Measurements from ENCODE around the gene CXCL10.

The CXCL10 gene

DNA sequence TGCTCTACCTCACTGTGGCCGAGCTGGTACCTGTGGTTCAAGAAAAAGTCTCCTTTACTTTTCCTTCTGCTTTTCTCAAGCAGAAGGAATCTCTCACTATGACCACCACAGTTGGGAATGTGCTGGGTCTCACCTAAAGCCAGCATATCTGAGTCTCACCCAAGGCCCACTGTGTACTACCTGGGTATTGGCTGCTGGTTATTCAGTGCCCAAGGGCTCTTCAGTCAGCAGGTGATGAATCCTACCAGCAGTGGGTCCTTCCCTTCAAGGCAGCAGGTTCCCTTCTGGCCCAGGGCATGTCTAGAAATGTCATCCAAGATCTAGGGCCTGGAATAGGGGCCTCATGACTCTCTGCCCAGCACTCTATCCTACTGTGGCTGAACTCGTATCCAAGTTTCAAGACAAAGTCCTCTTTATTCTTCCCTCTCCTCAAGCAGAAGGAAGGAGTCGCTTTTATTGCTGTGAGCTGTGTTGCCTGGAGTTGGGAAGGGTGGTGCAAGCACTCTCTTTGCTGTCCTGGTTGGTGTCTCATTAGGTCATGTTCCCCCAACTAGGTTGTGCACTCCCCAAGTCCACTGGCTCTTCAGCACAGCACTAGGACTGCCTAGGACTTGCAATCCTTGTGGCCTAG lies 6.1 kb downstream of the CXCL10 start:
- TF ChIP-seq EP300 (IDR thresholded peaks at IDR 0.05; ENCODE audit: borderline replicate concordance) (no peak), EGR1 (IDR thresholded peaks at IDR 0.05) (no peak), YY1 (IDR thresholded peaks at IDR 0.05; ENCODE audit: low read depth) (no peak), NFIC (IDR thresholded peaks at IDR 0.05) (no peak), RAD21 (IDR thresholded peaks at IDR 0.05; ENCODE audit: low read depth) (no peak), TAF1 (IDR thresholded peaks at IDR 0.05; ENCODE audit: low read depth) (no peak), TCF12 (IDR thresholded peaks at IDR 0.05; ENCODE audit: low read depth) (no peak), CREB1 (IDR thresholded peaks at IDR 0.05; ENCODE audit: low read depth) (no peak), TEAD4 (IDR thresholded peaks at IDR 0.05) (no peak), FOXM1 (IDR thresholded peaks at IDR 0.05; ENCODE audit: borderline replicate concordance, low read depth) (no peak), ZBTB7A (IDR thresholded peaks at IDR 0.05; ENCODE audit: low read depth) (no peak)
- TF ChIP-seq, protein P1, sequence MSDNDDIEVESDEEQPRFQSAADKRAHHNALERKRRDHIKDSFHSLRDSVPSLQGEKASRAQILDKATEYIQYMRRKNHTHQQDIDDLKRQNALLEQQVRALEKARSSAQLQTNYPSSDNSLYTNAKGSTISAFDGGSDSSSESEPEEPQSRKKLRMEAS (IDR thresholded peaks at IDR 0.05): no peak
- TF ChIP-seq, protein P2, sequence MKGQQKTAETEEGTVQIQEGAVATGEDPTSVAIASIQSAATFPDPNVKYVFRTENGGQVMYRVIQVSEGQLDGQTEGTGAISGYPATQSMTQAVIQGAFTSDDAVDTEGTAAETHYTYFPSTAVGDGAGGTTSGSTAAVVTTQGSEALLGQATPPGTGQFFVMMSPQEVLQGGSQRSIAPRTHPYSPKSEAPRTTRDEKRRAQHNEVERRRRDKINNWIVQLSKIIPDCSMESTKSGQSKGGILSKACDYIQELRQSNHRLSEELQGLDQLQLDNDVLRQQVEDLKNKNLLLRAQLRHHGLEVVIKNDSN (IDR thresholded peaks at IDR 0.05): no peak
- TF ChIP-seq, protein P3, sequence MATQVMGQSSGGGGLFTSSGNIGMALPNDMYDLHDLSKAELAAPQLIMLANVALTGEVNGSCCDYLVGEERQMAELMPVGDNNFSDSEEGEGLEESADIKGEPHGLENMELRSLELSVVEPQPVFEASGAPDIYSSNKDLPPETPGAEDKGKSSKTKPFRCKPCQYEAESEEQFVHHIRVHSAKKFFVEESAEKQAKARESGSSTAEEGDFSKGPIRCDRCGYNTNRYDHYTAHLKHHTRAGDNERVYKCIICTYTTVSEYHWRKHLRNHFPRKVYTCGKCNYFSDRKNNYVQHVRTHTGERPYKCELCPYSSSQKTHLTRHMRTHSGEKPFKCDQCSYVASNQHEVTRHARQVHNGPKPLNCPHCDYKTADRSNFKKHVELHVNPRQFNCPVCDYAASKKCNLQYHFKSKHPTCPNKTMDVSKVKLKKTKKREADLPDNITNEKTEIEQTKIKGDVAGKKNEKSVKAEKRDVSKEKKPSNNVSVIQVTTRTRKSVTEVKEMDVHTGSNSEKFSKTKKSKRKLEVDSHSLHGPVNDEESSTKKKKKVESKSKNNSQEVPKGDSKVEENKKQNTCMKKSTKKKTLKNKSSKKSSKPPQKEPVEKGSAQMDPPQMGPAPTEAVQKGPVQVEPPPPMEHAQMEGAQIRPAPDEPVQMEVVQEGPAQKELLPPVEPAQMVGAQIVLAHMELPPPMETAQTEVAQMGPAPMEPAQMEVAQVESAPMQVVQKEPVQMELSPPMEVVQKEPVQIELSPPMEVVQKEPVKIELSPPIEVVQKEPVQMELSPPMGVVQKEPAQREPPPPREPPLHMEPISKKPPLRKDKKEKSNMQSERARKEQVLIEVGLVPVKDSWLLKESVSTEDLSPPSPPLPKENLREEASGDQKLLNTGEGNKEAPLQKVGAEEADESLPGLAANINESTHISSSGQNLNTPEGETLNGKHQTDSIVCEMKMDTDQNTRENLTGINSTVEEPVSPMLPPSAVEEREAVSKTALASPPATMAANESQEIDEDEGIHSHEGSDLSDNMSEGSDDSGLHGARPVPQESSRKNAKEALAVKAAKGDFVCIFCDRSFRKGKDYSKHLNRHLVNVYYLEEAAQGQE (IDR thresholded peaks at IDR 0.05; ENCODE audit: low read depth): no peak

DNA sequence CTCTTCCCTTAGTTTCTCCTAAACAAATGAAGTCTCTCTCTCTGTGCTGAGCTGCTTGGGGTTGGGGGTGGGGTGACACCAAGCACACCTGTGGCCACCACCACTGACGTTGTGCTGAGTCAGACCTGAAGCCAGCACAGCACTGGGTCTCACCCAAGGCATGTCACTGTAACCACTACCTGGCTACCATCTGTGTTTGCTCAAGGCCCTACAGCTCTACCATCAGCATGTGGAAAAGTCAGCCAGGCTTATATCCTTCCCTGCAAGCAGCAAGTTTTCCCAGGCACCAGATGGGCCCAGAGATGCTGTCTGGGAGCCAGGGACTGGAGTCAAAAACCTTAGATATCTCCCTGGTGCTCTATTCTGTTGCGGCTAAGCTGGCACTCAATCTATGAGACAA lies 6.9 kb downstream of the CXCL10 start:
- TF ChIP-seq YY1 (IDR thresholded peaks at IDR 0.05; ENCODE audit: low read depth): no peak
- TF ChIP-seq EP300 (IDR thresholded peaks at IDR 0.05; ENCODE audit: borderline replicate concordance): no peak
- no peak for TF ChIP-seq TCF12 (IDR thresholded peaks at IDR 0.05; ENCODE audit: low read depth)
- no peak for TF ChIP-seq FOXM1 (IDR thresholded peaks at IDR 0.05; ENCODE audit: borderline replicate concordance, low read depth)
- TF ChIP-seq, protein P1 (IDR thresholded peaks at IDR 0.05): no peak
- no peak for TF ChIP-seq ZBTB7A (IDR thresholded peaks at IDR 0.05; ENCODE audit: low read depth)
- TF ChIP-seq CEBPB (IDR thresholded peaks at IDR 0.05): no peak
- TF ChIP-seq EGR1 (IDR thresholded peaks at IDR 0.05): no peak
- no peak for TF ChIP-seq RAD21 (IDR thresholded peaks at IDR 0.05; ENCODE audit: low read depth)
- TF ChIP-seq CREB1 (IDR thresholded peaks at IDR 0.05; ENCODE audit: low read depth): no peak
- TF ChIP-seq, protein P3 (IDR thresholded peaks at IDR 0.05; ENCODE audit: low read depth): no peak
- TF ChIP-seq, protein P2 (IDR thresholded peaks at IDR 0.05): no peak
- TF ChIP-seq NFIC (IDR thresholded peaks at IDR 0.05): no peak
- no peak for TF ChIP-seq TAF1 (IDR thresholded peaks at IDR 0.05; ENCODE audit: low read depth)
- no peak for TF ChIP-seq TEAD4 (IDR thresholded peaks at IDR 0.05)

DNA sequence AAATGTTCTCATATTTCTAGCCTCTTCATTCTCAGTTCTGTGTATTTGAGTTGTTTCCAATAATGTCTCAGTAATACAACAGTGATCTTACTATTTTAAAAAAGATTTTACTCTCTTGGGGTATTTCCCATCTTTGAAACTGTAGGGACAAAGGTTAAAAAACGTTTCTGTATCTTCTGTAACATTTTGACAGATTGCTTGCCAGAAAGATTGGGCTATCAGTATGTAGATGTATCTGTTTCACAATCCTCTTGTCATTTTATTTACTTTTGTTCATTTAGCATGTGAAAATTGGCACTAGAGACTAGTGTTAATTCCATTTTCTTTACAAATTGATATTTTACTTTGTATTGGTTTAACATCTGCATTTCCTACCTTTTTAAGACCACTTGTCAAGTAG lies 9.8 kb downstream of the CXCL10 start:
- TF ChIP-seq, protein P1 (IDR thresholded peaks at IDR 0.05): no peak
- no peak for TF ChIP-seq RAD21 (IDR thresholded peaks at IDR 0.05; ENCODE audit: low read depth)
- no peak for TF ChIP-seq FOXM1 (IDR thresholded peaks at IDR 0.05; ENCODE audit: borderline replicate concordance, low read depth)
- TF ChIP-seq TEAD4 (IDR thresholded peaks at IDR 0.05): no peak
- no peak for TF ChIP-seq EP300 (IDR thresholded peaks at IDR 0.05; ENCODE audit: borderline replicate concordance)
- TF ChIP-seq CREB1 (IDR thresholded peaks at IDR 0.05; ENCODE audit: low read depth): no peak
- no peak for TF ChIP-seq TAF1 (IDR thresholded peaks at IDR 0.05; ENCODE audit: low read depth)
- TF ChIP-seq CEBPB (IDR thresholded peaks at IDR 0.05): no peak

DNA sequence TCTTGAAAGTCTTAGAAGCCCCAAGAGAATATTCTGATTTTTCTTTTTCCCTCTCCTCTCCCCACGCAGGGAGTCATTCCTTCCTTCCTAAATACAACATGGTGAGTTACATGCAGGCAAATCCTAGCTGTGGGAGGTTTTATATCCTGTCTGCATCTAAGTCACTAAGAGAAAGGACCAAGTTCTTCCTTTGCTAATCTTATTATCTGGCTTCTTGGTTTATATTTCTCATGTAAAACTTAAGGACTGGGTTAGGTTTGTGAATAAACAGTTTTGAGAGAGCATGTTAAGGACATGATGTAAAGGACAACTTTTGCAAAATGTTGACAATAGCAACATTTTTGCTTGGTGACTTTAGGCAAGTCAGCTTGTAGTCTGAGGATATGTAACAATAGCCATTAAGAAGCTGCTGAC lies 10.9 kb downstream of the CXCL10 start:
- no peak for TF ChIP-seq CEBPB (IDR thresholded peaks at IDR 0.05)
- TF ChIP-seq TAF1 (IDR thresholded peaks at IDR 0.05; ENCODE audit: low read depth): no peak
- TF ChIP-seq, protein P2 (IDR thresholded peaks at IDR 0.05): no peak
- TF ChIP-seq TCF12 (IDR thresholded peaks at IDR 0.05; ENCODE audit: low read depth): no peak

DNA sequence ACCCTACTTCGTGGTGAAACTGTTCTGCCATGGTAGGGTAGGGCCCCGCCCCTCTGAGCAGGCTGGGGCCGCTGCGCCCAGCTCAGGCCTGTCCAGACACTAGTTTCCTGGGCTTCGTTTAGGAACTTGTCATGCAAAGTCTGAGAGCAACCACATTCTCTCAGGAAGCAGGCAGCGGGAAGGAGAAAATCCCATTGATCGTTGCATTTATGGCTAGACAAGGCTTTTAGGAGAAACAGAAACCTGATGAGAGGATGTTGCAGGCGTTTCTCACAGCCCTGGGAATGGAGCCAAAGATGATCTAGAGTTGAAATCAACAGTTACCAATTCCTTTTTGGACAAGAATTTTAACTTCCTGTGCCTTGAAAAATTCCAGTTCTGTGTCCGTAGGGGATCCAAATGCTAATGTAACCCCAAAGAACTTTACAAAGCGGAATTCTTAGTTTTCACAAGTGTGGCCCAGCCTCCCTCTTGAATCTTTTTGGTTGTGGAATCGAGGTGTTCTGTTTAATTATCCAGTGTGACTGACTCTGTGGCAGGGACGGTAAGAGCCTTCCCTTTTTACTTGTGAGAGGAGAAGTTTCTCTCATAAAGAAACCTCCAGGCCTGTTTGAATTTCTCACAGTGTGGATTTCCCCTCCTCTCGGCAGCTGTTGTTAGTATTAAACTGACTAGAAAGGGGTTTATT lies 11.5 kb downstream of the CXCL10 start:
- no peak for TF ChIP-seq CREB1 (IDR thresholded peaks at IDR 0.05; ENCODE audit: low read depth)
- TF ChIP-seq YY1 (IDR thresholded peaks at IDR 0.05; ENCODE audit: low read depth): no peak
- no peak for TF ChIP-seq NFIC (IDR thresholded peaks at IDR 0.05)
- TF ChIP-seq RAD21 (IDR thresholded peaks at IDR 0.05; ENCODE audit: low read depth): no peak
- no peak for TF ChIP-seq TAF1 (IDR thresholded peaks at IDR 0.05; ENCODE audit: low read depth)
- no peak for TF ChIP-seq ZBTB7A (IDR thresholded peaks at IDR 0.05; ENCODE audit: low read depth)
- TF ChIP-seq, protein P2 (IDR thresholded peaks at IDR 0.05): no peak
- no peak for TF ChIP-seq EP300 (IDR thresholded peaks at IDR 0.05; ENCODE audit: borderline replicate concordance)
- TF ChIP-seq, protein P3 (IDR thresholded peaks at IDR 0.05; ENCODE audit: low read depth): no peak
- TF ChIP-seq TCF12 (IDR thresholded peaks at IDR 0.05; ENCODE audit: low read depth): no peak
- TF ChIP-seq, protein P1 (IDR thresholded peaks at IDR 0.05): no peak
- TF ChIP-seq TEAD4 (IDR thresholded peaks at IDR 0.05): no peak
- TF ChIP-seq CEBPB (IDR thresholded peaks at IDR 0.05): no peak
- TF ChIP-seq EGR1 (IDR thresholded peaks at IDR 0.05): no peak
- TF ChIP-seq FOXM1 (IDR thresholded peaks at IDR 0.05; ENCODE audit: borderline replicate concordance, low read depth): no peak

All from Ishikawa (cell line).